BJ (cell line): ENCODE results near the gene OOEP. TPM values are rescaled to one million over a fixed set of nuclear protein-coding genes. Genes with fewer than 3 reads are reported as not detected.

Source experiments
- CTCF ChIA-PET: fragments of 350-600 bp; formaldehyde crosslinking; extraction: SDS; loops from one replicate; lab custom pipeline; 2021; ENCODE audit warnings: antibody characterized with exemption, inconsistent platforms; lab: Yijun Ruan, JAX
- POLR2A ChIA-PET: fragments of 300-600 bp; sonication (Branson Sonifier 250); formaldehyde crosslinking; extraction: SDS; loops from one replicate; lab custom pipeline; 2021; ENCODE audit warnings: antibody characterized with exemption; lab: Charles Lee
- DNase-seq: peaks from one replicate; pipeline ENCODE4 v3.0.0-alpha.2; 2011; ENCODE audit warnings: low read depth
- H3K27me3 ChIP-seq: 2 replicates; pipeline ENCODE4 v1.6.0; 2011; ENCODE audit warnings: low read length; ENCODE audit not compliant: control insufficient read depth, insufficient read depth
- H3K36me3 ChIP-seq: 2 replicates; pipeline ENCODE4 v1.5.1; 2011; ENCODE audit warnings: low read length; ENCODE audit not compliant: control insufficient read depth, insufficient read depth
- H3K4me3 ChIP-seq: 2 replicates; pipeline ENCODE4 v1.5.1; 2011; ENCODE audit warnings: low read depth, mild to moderate bottlenecking, control low read depth, low read length
- CTCF ChIP-seq: IDR thresholded peaks from 2 replicates; pipeline ENCODE4 v1.5.1; 2011; ENCODE audit warnings: low read depth, mild to moderate bottlenecking, control low read depth, inconsistent platforms, low read length, moderate library complexity; ENCODE audit not compliant: insufficient read depth
- polyA plus RNA-seq: library from polyadenylated mRNA; depleted of rRNA; stranded (reverse); fragments of >200 nt; gene quantifications from 2 replicates; pipeline ENCODE4 v1.2.3, GENCODE V29; 2011

OOEP gene
- polyA plus RNA-seq, 1 experiment: not detected

GRCh38 chr6:73343164-73343563, 26.5 kb downstream of the OOEP start:
- no peak overlapping the region for H3K4me3 ChIP-seq
- TF ChIP-seq CTCF: no peak
- peaks cover 2% of the 10 kb centered on the region; the same call in 1 of the 2 replicates for H3K27me3 ChIP-seq
- no peaks in the 10 kb centered on the region for H3K36me3 ChIP-seq
- DNase-seq: no peak
- POLR2A ChIA-PET: no interaction called here
- CTCF ChIA-PET: no interaction called here

- Histone ChIP-seq H3K27me3 (peaks cover 1% of the 10 kb centered on the region; the same call in 1 of the 2 replicates), H3K36me3 (no peaks in the 10 kb centered on the region), H3K4me3 (no peak overlapping the region)
- ChIA-PET CTCF (interaction anchor here (1.0 kb wide), 1 partner anchor 16 kb away, joined by 4 read pairs; no protein-coding TSS in a partner anchor), POLR2A (no interaction called here)
- no peak for TF ChIP-seq CTCF
- DNase-seq: no peak
These were observed 27.5 kb downstream of the OOEP start for GRCh38 chr6:73342174-73342573.

GRCh38 chr6:73341335-73341734, 28.4 kb downstream of the OOEP start:
- Histone ChIP-seq H3K36me3 (no peaks in the 10 kb centered on the region), H3K4me3 (no peak overlapping the region), H3K27me3 (peaks cover 1% of the 10 kb centered on the region; the same call in 1 of the 2 replicates)
- no peak for TF ChIP-seq CTCF
- POLR2A ChIA-PET: no interaction called here
- CTCF ChIA-PET: interaction anchor here (1.0 kb wide), 1 partner anchor 15 kb away, joined by 4 read pairs; no protein-coding TSS in a partner anchor
- no peak for DNase-seq

- Histone ChIP-seq H3K4me3 (no peak overlapping the region), H3K27me3 (peaks cover 1% of the 10 kb centered on the region; the same call in 1 of the 2 replicates), H3K36me3 (no peaks in the 10 kb centered on the region)
- ChIA-PET CTCF (interaction anchor here (1.2 kb wide), 1 partner anchor 11 kb away, joined by 5 read pairs; no protein-coding TSS in a partner anchor), POLR2A (no interaction called here)
- DNase-seq: no peak
- no peak for TF ChIP-seq CTCF
These were observed 29.6 kb downstream of the OOEP start for GRCh38 chr6:73340048-73340447.

GRCh38 chr6:73339340-73339739, 30.4 kb downstream of the OOEP start:
- Histone ChIP-seq H3K27me3 (peaks cover 1% of the 10 kb centered on the region; the same call in 1 of the 2 replicates), H3K36me3 (no peaks in the 10 kb centered on the region), H3K4me3 (no peak overlapping the region)
- ChIA-PET CTCF (interaction anchor here (2.3 kb wide), 1 partner anchor 12 kb away, joined by 13 read pairs; no protein-coding TSS in a partner anchor), POLR2A (no interaction called here)
- no peak for DNase-seq
- TF ChIP-seq CTCF: no peak
